Astrocyte (in vitro differentiated cells and primary cell): ENCODE data around the gene GPX3.

ENCODE experiments used
- EZH2 ChIP-seq: IDR thresholded peaks from 2 replicates; pipeline ENCODE4 v1.6.1; 2012; ENCODE audit warnings: mild to moderate bottlenecking, low read length, inconsistent platforms; ENCODE audit not compliant: insufficient read depth
- TF ChIP-seq, protein P1 (sequence below): IDR thresholded peaks from 2 replicates; pipeline ENCODE4 v1.5.1; 2011; ENCODE audit warnings: low read depth, mild to moderate bottlenecking, inconsistent platforms, low read length, moderate library complexity; ENCODE audit not compliant: insufficient read depth

DNA sequence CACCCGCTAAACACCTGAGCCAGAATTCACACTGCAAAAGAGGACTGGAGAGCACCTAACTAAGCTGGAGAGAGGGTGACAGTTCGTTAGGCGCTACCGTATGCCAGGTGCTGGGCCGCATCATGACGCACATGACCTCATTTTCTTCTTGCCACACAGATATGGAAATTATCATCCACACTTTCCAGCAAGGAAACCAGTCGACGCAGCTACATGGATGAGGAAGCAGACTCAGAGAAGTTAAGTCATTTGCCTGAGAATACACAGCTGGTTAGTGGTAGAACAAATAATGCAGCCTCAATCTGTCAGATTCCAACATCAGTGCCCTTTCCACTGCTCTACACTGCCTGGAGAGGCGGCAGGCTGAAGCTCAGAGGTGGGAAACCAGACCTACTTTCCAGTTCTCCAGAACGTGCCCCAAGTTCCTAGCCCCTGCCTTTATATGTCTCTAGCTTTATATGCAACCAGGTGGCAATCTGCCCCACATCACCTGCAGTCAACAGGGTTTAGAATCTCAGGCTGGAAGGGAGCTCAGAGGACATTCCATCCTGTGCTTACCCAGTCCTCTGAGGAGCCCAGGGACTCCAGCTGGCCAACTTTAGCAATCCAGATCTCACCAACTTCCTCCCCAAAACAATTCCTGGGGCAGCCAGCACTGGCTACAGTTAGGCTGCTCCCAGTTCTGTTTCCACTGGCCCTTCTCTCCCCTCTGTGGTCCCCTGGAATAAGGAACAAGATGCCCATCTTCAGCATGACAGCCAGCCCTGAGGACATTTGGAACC lies 51.6 kb downstream of the GPX3 start:
- TF ChIP-seq, protein P1, sequence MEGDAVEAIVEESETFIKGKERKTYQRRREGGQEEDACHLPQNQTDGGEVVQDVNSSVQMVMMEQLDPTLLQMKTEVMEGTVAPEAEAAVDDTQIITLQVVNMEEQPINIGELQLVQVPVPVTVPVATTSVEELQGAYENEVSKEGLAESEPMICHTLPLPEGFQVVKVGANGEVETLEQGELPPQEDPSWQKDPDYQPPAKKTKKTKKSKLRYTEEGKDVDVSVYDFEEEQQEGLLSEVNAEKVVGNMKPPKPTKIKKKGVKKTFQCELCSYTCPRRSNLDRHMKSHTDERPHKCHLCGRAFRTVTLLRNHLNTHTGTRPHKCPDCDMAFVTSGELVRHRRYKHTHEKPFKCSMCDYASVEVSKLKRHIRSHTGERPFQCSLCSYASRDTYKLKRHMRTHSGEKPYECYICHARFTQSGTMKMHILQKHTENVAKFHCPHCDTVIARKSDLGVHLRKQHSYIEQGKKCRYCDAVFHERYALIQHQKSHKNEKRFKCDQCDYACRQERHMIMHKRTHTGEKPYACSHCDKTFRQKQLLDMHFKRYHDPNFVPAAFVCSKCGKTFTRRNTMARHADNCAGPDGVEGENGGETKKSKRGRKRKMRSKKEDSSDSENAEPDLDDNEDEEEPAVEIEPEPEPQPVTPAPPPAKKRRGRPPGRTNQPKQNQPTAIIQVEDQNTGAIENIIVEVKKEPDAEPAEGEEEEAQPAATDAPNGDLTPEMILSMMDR, result no peak
- no peak for TF ChIP-seq EZH2
